Measurements from ENCODE around the gene TPP2.

The TPP2 gene

GRCh38 chr13:102715447-102715846 lies 118.7 kb downstream of the TPP2 start:
- Histone ChIP-seq H3K4me3 (ENCODE audit: low read depth, low read length) (no peak overlapping the region), H3K27me3 (no peaks in the 10 kb centered on the region), H3K36me3 (no peaks in the 10 kb centered on the region), H3K4me1 (no peaks in the 10 kb centered on the region), H3K9me3 (no peaks in the 10 kb centered on the region)
- no peak for TF ChIP-seq CTCF (IDR thresholded peaks at IDR 0.05; ENCODE audit: low read depth, low read length)
- no peak for DNase-seq

GRCh38 chr13:102718746-102719145 lies 122.0 kb downstream of the TPP2 start:
- no peak for DNase-seq
- no peaks in the 10 kb centered on the region for H3K27me3 ChIP-seq
- H3K4me1 ChIP-seq, result no peaks in the 10 kb centered on the region
- no peak for TF ChIP-seq CTCF (IDR thresholded peaks at IDR 0.05; ENCODE audit: low read depth, low read length)
- no peak overlapping the region for H3K4me3 ChIP-seq (ENCODE audit: low read depth, low read length)
- no peaks in the 10 kb centered on the region for H3K9me3 ChIP-seq
- no peaks in the 10 kb centered on the region for H3K36me3 ChIP-seq

GRCh38 chr13:102721800-102722231 lies 125.0 kb downstream of the TPP2 start:
- H3K27me3 ChIP-seq, result no peaks in the 10 kb centered on the region
- no peak for DNase-seq
- TF ChIP-seq CTCF (IDR thresholded peaks at IDR 0.05; ENCODE audit: low read depth, low read length), result no peak
- H3K4me3 ChIP-seq (ENCODE audit: low read depth, low read length), result no peak overlapping the region
- no peaks in the 10 kb centered on the region for H3K9me3 ChIP-seq
- H3K36me3 ChIP-seq, result no peaks in the 10 kb centered on the region
- H3K4me1 ChIP-seq, result no peaks in the 10 kb centered on the region

GRCh38 chr13:102724923-102725322 lies 128.1 kb downstream of the TPP2 start:
- DNase-seq, result no peak
- Histone ChIP-seq H3K4me3 (ENCODE audit: low read depth, low read length) (no peak overlapping the region), H3K36me3 (no peaks in the 10 kb centered on the region), H3K27me3 (no peaks in the 10 kb centered on the region; the same call in 1 of the 2 replicates), H3K4me1 (no peaks in the 10 kb centered on the region; the same call in 1 of the 2 replicates), H3K9me3 (no peaks in the 10 kb centered on the region)
- peak; percentile 48 for TF ChIP-seq CTCF (IDR thresholded peaks at IDR 0.05; ENCODE audit: low read depth, low read length)

- peak; percentile 21; the same call in 1 of the 2 replicates for TF ChIP-seq CTCF (IDR thresholded peaks at IDR 0.05; ENCODE audit: low read depth, low read length)
- Histone ChIP-seq H3K36me3 (no peaks in the 10 kb centered on the region), H3K4me3 (ENCODE audit: low read depth, low read length) (no peak overlapping the region), H3K9me3 (no peaks in the 10 kb centered on the region), H3K27me3 (peaks cover 12% of the 10 kb centered on the region), H3K4me1 (no peaks in the 10 kb centered on the region; the same call in 1 of the 2 replicates)
- DNase-seq, result no peak
Observed at GRCh38 chr13:102726430-102726829, 129.6 kb downstream of the TPP2 start.
